CD14-positive monocyte (primary cell): ENCODE measurements around the gene PDCD1. TPM values are rescaled to one million over a fixed set of nuclear protein-coding genes. Genes with fewer than 3 reads are reported as not detected.

Source experiments
- DNase-seq, 3 donors: peaks; one replicate each; pipeline ENCODE4 v3.0.0-alpha.2; 2011 to 2022
- H2AFZ ChIP-seq: 2 replicates; pipeline ENCODE4 v1.6.0; 2012; ENCODE audit warnings: mild to moderate bottlenecking, low read depth, low read length, inconsistent platforms; ENCODE audit not compliant: insufficient read depth, poor library complexity, severe bottlenecking
- H3K27ac ChIP-seq, 2 donors: 1 replicate in 1 of 2; 2 replicates in 1 of 2; pipeline ENCODE4 v1.5.1; 2012 to 2013; ENCODE audit warnings: low read length in 2 of 2, control low read depth in 1 of 2, inconsistent platforms in 1 of 2, low read depth in 1 of 2, mild to moderate bottlenecking in 1 of 2
- H3K27me3 ChIP-seq, 2 donors: one replicate each; pipeline versions ENCODE4 v1.6.0 to v1.6.1; 2011 to 2013; ENCODE audit warnings: low read length in 2 of 2; ENCODE audit not compliant: control insufficient read depth in 2 of 2, insufficient read depth in 2 of 2
- H3K36me3 ChIP-seq, 2 donors: replicated peaks in 1 of 2; 1 replicate in 1 of 2; 2 replicates in 1 of 2; pipeline versions ENCODE4 v1.5.1 to v1.6.1; 2012 to 2013; ENCODE audit warnings: low read length in 2 of 2, control low read depth in 1 of 2, inconsistent platforms in 1 of 2, mild to moderate bottlenecking in 1 of 2; ENCODE audit not compliant: insufficient read depth in 2 of 2, control insufficient read depth in 1 of 2
- H3K4me1 ChIP-seq, 2 donors: 1 replicate in 1 of 2; 2 replicates in 1 of 2; pipeline versions ENCODE4 v1.5.1 to v1.6.1; 2012 to 2013; ENCODE audit warnings: low read length in 2 of 2, control low read depth in 1 of 2, inconsistent platforms in 1 of 2, mild to moderate bottlenecking in 1 of 2, moderate library complexity in 1 of 2; ENCODE audit not compliant: insufficient read depth in 2 of 2, control insufficient read depth in 1 of 2
- H3K4me2 ChIP-seq: replicated peaks from 2 replicates; pipeline ENCODE3; 2012; ENCODE audit warnings: low read length, moderate library complexity, mild to moderate bottlenecking; ENCODE audit not compliant: poor library complexity, severe bottlenecking; ENCODE audit errors: extremely low read depth
- H3K4me3 ChIP-seq, 3 experiments: fragments of 200-600 bp in 1 of 3; sonication (generic) in 1 of 3; replicated peaks in 1 of 3; 1 replicate in 2 of 3; 2 replicates in 1 of 3; pipeline ENCODE4 v1.5.1; 2011 to 2013; ENCODE audit warnings: low read length in 3 of 3, mild to moderate bottlenecking in 3 of 3, control low read depth in 2 of 3, low read depth in 2 of 3, inconsistent platforms in 1 of 3, moderate library complexity in 1 of 3
- H3K79me2 ChIP-seq: 2 replicates; pipeline ENCODE4 v1.6.0; 2012; ENCODE audit warnings: mild to moderate bottlenecking, control low read depth, inconsistent platforms, low read length, moderate library complexity; ENCODE audit not compliant: insufficient read depth
- H3K9ac ChIP-seq: 2 replicates; pipeline ENCODE4 v1.6.0; 2017; ENCODE audit warnings: low read length, mild to moderate bottlenecking; ENCODE audit not compliant: insufficient read depth, poor library complexity, severe bottlenecking
- H3K9me3 ChIP-seq, 2 donors: replicated peaks in 1 of 2; 1 replicate in 1 of 2; 2 replicates in 1 of 2; pipeline versions ENCODE4 v1.5.1 to v1.6.1; 2012 to 2013; ENCODE audit warnings: low read length in 2 of 2, control low read depth in 1 of 2; ENCODE audit not compliant: control insufficient read depth in 1 of 2, insufficient read depth in 1 of 2
- H4K20me1 ChIP-seq: 2 replicates; pipeline ENCODE4 v1.6.0; 2012; ENCODE audit warnings: mild to moderate bottlenecking, low read length, control low read depth, moderate library complexity; ENCODE audit not compliant: insufficient read depth
- H3K27ac Mint-ChIP-seq, 7 donors: one replicate each; pipeline ENCODE4 v1.8.0; 2020; ENCODE audit warnings: mild to moderate bottlenecking in 7 of 7, mixed read lengths in 7 of 7, moderate library complexity in 6 of 7, inconsistent platforms in 2 of 7
- H3K27me3 Mint-ChIP-seq, 3 donors: one replicate each; pipeline ENCODE4 v1.8.0; 2021 to 2022; ENCODE audit warnings: low read depth in 3 of 3, mild to moderate bottlenecking in 3 of 3, mixed read lengths in 3 of 3, moderate library complexity in 3 of 3, inconsistent platforms in 1 of 3
- H3K36me3 Mint-ChIP-seq, 2 donors: one replicate each; pipeline ENCODE4 v1.8.0; 2020; ENCODE audit warnings: mixed read lengths in 2 of 2, inconsistent platforms in 1 of 2, mild to moderate bottlenecking in 1 of 2
- H3K4me1 Mint-ChIP-seq: one replicate; pipeline ENCODE4 v1.8.0; 2020; ENCODE audit warnings: mild to moderate bottlenecking, mixed read lengths
- H3K4me3 Mint-ChIP-seq, 2 donors: one replicate each; pipeline ENCODE4 v1.8.0; 2020; ENCODE audit warnings: mild to moderate bottlenecking in 2 of 2, mixed read lengths in 2 of 2, moderate library complexity in 1 of 2
- H3K9me3 Mint-ChIP-seq, 7 donors: one replicate each; pipeline ENCODE4 v1.8.0; 2020 to 2022; ENCODE audit warnings: mixed read lengths in 7 of 7, mild to moderate bottlenecking in 6 of 7, moderate library complexity in 6 of 7, inconsistent platforms in 2 of 7
- CTCF ChIP-seq: fragments of 200-600 bp; IDR thresholded peaks from one replicate; pipeline ENCODE4 v1.8.0; 2022; ENCODE audit warnings: antibody characterized with exemption, mild to moderate bottlenecking
- WGBS: methylation state at CpG from one replicate; pipeline ENCODE4 v1.1.5; 2013; ENCODE audit warnings: missing lambda C conversion rate; ENCODE audit not compliant: insufficient coverage; 5-methylcytosine and 5-hydroxymethylcytosine counted together
- intact Hi-C, 2 donors: fragments of 100-400 bp; cut with micrococcal nuclease; formaldehyde crosslinking; loops; one replicate each; pipeline versions ENCODE4 v1.15.0 to v1.15.1; 2023
- polyA plus RNA-seq, 3 donors: library from polyadenylated mRNA; depleted of rRNA in 1 of 3; unstranded in 2 of 3; stranded (reverse) in 1 of 3; fragments of 300-500 nt in 2 of 3; fragments of >200 nt in 1 of 3; fragmentation: Illumina TruSeq in 2 of 3; gene quantifications; 1 replicate in 2 of 3; 2 replicates in 1 of 3; pipeline ENCODE4 v1.2.3, GENCODE V29; 2012 to 2021

Gene PDCD1
- polyA plus RNA-seq, 3 donors = 0.08 TPM; not detected in 2

- Histone ChIP-seq H3K27ac (no peak overlapping the region), H3K9me3 (peaks cover 0 to 11% of the 10 kb centered on the region in 2 donors), H3K79me2 (no peaks in the 10 kb centered on the region), H3K36me3 (no peaks in the 10 kb centered on the region), H3K4me1 (no peaks in the 10 kb centered on the region), H2AFZ (no peak overlapping the region), H3K4me2 (no peak overlapping the region), H3K9ac (no peak overlapping the region), H3K27me3 (peaks cover 0 to 46% of the 10 kb centered on the region in 2 donors), H3K4me3 (no peak overlapping the region), H4K20me1 (no peaks in the 10 kb centered on the region)
- H3K4me1 Mint-ChIP-seq = peaks cover 5% of the 10 kb centered on the region
- H3K36me3 Mint-ChIP-seq = peaks cover 0 to 2% of the 10 kb centered on the region in 2 donors
- H3K27ac Mint-ChIP-seq = no peak overlapping the region
- 55% methylated on average over 30 of the region's 33 CpGs for WGBS
- intact Hi-C loops = no loop called here
- H3K27me3 Mint-ChIP-seq = peaks cover 38 to 61% (median 45%) of the 10 kb centered on the region in 3 donors
- no peak for DNase-seq
- H3K9me3 Mint-ChIP-seq = peaks cover 2 to 16% (median 8%) of the 10 kb centered on the region in 7 donors
- no peak for TF ChIP-seq CTCF
- H3K4me3 Mint-ChIP-seq = peak overlapping the region in 1 of 2 donors; percentile 69
These were observed 8.3 kb upstream of the PDCD1 start for GRCh38 chr2:241866790-241867645.

GRCh38 chr2:241865957-241866789 is 7.5 kb upstream of the PDCD1 start:
- DNase-seq = no peak
- peaks cover 0 to 2% of the 10 kb centered on the region in 2 donors for H3K36me3 Mint-ChIP-seq
- H3K27ac Mint-ChIP-seq = peak overlapping the region in 1 of 7 donors; percentile 58
- peaks cover 5% of the 10 kb centered on the region for H3K4me1 Mint-ChIP-seq
- Histone ChIP-seq H3K4me1 (no peaks in the 10 kb centered on the region), H3K27me3 (peaks cover 0 to 46% of the 10 kb centered on the region in 2 donors), H4K20me1 (no peaks in the 10 kb centered on the region), H3K79me2 (no peaks in the 10 kb centered on the region), H3K4me2 (no peak overlapping the region), H3K27ac (no peak overlapping the region), H3K36me3 (no peaks in the 10 kb centered on the region), H3K9me3 (peaks cover 0 to 11% of the 10 kb centered on the region in 2 donors), H2AFZ (no peak overlapping the region), H3K4me3 (no peak overlapping the region), H3K9ac (no peak overlapping the region)
- intact Hi-C loops = no loop called here
- WGBS = 27% methylated on average over 24 of the region's 31 CpGs
- TF ChIP-seq CTCF = no peak
- peaks cover 2 to 18% (median 8%) of the 10 kb centered on the region in 7 donors for H3K9me3 Mint-ChIP-seq
- H3K27me3 Mint-ChIP-seq = peaks cover 39 to 68% (median 47%) of the 10 kb centered on the region in 3 donors
- peak overlapping the region in 1 of 2 donors; percentile 72 for H3K4me3 Mint-ChIP-seq
